HG02970 (cell line): ENCODE measurements around the gene HSPBAP1.

Source experiments
- ATAC-seq: cut with Tn5 transposase; IDR thresholded peaks from one replicate; pipeline ENCODE4 v1.9.1; 2021; ENCODE audit warnings: mild to moderate bottlenecking, moderate library complexity, moderate number of reproducible peaks; ENCODE audit not compliant: unreplicated experiment, low FRiP score

HSPBAP1 gene

DNA sequence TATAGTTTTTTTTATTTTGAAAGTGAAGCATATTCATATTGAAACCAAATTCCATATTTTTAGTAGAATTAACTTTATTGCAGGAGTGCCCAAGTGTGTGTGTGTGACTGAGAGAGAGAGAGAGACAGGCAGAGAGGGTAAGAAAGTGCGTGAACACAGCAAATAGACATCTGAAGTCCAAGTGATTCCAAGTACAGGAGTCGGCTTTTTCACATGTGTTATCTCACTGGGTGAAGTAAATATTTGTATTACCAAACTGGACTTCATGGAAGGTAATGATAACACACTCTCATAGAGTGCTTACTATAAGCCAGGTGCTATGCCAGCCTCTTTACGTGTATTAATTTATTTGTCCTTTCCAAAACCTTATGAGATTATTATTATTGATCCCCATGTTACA lies 101.0 kb downstream of the HSPBAP1 start:
- ATAC-seq = no peak

DNA sequence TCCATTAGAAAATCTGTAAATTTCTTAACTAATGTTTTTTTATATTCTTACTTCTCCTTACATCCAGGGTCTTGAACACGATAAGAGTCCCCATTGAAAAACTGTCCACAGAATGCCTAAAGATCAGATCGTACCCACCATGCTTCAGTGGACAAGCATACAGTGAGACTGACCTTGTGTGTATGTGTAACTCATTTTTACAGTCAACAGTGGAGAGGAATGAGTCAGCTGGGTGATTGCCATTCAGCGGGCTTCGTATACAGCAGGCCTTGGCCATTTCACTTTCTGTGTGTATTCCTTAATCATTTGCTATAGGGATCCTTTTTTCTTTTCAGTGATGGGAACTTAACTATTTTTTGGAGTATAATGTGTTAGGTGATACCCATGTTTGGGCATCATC lies 102.4 kb downstream of the HSPBAP1 start:
- ATAC-seq = no peak

DNA sequence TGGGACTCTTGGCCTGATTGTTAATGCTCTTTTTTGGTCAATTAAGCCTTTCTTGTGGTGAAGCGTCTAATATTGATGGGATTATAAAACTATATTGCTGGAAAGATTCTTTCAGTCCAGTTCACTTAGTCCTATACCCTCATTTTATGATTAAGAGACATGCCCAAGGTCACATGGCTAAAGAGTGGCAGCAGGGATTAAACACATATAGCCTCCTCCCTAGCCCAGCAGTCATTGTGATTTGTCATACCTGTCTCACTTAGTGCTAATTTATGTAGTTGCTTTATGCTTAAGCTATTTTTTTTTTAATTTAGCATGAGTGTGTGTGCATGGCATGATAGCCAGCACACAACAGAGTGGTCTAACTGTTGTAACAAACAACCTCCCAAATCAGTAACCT lies 103.5 kb downstream of the HSPBAP1 start:
- ATAC-seq = no peak
